GM18519 (cell line): Measurements from ENCODE around the gene SLC36A1.
"Not testable (repeated sequence)": the region's sequence is repeated elsewhere in the genome, so short reads cannot be mapped to it uniquely, and the experiment has no call there.

Experiments
- ATAC-seq: cut with Tn5 transposase; IDR thresholded peaks from one replicate; pipeline ENCODE4 v1.9.1; 2021; ENCODE audit warnings: mild to moderate bottlenecking, moderate library complexity; ENCODE audit not compliant: unreplicated experiment, low FRiP score

Gene SLC36A1

DNA sequence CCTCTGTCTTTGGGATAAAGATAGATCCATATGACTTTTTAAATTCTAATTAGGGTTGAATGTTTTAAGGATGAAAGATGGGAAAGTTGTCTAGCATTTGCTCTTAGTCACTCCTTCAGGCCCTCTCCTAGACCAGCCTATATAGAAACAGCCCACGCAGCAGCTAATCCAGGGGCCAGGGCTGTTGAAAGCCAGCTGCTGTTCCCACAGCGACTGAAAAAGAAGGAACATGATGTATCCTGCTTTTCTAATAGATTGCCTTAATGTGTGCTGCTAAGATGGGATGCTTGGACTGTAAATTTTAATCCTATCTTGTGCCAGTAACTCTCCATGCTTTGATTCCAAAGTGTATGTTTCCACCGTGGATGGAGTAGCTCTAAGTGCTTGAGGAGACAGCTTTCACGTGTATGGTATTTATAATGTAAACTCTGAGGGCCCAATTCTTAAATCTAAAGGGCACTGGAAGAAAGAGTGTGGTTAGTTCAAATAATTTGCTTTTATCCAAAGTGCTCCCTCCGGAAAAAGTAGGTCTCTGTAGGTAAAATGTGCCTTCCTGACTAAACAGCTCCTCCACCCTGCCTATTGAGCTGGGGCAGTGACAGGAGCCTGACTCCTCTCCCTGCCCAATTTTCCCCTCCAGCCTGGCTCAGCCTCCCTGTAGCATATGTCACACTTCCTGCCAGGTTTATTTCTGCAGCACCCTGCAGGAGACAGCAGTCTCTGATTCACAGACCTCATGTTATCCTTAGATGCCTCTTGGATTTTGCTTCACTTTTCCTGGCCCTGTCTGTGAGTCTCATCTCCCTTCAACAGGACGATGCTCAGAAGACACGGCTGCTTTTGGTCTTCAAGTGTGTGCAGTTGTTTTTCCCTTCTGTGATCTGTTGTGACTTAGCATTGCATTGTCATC lies 33.2 kb downstream of the SLC36A1 start:
- no peak for ATAC-seq

DNA sequence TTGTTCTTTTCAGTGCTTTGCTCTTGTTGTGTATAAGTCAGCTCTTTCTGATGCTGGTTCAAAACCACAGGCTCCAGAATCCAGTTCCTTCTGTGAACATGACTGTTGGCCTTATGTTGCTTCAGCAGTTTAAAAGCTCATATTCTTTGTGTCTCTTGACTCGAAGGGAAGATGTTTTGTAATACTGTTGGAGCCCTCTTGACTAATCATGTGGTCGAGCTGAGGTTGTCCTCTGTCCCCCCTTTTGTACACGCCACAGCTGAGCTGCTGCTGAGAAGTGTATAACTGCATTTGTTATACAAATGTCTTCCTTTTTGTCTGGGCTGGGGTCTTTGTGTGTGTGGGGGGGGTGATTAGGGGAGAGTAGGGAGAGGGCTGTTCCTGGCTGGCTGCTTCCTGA lies 35.8 kb downstream of the SLC36A1 start:
- no peak for ATAC-seq

- no peak for ATAC-seq
Observed at GRCh38 chr5:151483647-151484046, 36.2 kb downstream of the SLC36A1 start.

GRCh38 chr5:151487544-151487943 lies 40.1 kb downstream of the SLC36A1 start:
- no peak for ATAC-seq

- no peak for ATAC-seq
Observed at GRCh38 chr5:151490627-151491026, 43.2 kb downstream of the SLC36A1 start.

GRCh38 chr5:151491062-151491461 lies 43.7 kb downstream of the SLC36A1 start:
- no peak for ATAC-seq

- no peak for ATAC-seq
Observed at GRCh38 chr5:151492729-151493128, 45.3 kb downstream of the SLC36A1 start.

GRCh38 chr5:151493665-151494064 lies 46.3 kb downstream of the SLC36A1 start:
- ATAC-seq = no peak

DNA sequence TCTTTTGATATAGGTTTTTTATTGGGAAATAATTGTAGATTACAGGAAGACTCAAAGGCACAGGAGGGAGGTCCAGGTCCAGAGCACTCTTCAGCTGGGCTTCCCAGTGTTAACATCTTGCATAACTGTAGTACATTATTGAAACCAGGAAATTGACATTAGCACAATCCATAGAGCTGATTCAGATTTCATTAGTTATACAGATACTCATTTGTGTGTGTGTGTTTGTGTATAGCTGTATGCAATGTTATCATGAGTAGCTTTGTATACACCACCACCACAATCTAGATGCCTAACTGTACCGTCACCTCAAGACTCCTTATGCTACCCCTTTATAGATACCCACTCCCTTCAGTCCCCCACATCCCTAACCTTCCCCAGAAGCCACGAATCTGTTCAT lies 47.9 kb downstream of the SLC36A1 start:
- ATAC-seq = no peak

- no peak for ATAC-seq
Observed at GRCh38 chr5:151496041-151496484, 48.7 kb downstream of the SLC36A1 start.

DNA sequence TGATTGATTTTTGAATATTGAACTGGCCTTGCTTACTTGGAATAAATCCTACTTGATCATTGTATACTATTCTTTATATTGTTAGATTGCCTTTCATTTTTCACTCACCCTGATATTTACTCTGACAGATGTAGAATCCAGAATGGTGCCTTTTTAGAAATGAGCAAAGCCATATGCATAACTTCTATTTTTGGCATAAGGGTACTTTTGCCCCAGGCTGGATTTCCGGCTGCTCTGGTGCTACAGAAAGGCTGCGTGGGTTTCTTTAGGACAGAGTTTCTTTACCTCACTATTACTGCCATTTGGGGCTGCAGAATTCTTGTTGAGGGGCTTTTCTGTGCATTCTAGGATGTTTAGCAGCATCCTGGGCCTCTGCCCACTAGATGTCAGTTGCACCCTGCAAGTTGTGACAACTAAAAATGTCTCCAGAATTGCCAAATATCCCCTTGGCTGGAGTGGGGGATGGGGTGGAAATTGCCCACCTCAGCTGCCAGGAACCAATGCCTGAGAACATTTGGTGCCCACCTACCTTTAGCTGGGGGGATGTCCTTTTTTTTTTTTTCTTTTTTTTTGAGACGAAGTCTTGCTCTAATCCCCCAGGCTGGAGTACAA lies 50.1 kb downstream of the SLC36A1 start:
- ATAC-seq = no peak

GRCh38 chr5:151498395-151499155 lies 51.2 kb downstream of the SLC36A1 start:
- no peak for ATAC-seq

GRCh38 chr5:151499501-151500035 lies 52.2 kb downstream of the SLC36A1 start:
- no peak for ATAC-seq

DNA sequence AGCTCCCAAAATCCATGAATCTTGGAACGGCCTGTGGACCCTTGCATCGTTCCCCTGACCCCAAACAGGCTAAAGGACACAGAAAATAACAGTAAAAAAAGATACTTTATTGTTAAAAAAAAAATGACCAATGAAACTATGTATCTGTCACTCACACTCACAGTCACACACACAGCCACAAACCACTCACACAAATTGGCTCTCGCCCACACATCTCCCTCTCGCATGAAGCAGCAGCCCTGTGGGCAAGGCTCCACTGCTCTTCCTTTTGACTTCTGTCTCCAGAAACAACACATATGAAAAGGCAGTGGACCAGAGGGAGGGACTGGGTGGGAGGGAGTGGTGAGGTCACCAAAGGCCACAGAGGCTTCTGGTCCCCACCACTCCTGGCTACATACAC lies 56.6 kb downstream of the SLC36A1 start:
- ATAC-seq = no peak

- ATAC-seq = not testable (repeated sequence)
Observed at GRCh38 chr5:151508308-151508707, 60.9 kb downstream of the SLC36A1 start.

DNA sequence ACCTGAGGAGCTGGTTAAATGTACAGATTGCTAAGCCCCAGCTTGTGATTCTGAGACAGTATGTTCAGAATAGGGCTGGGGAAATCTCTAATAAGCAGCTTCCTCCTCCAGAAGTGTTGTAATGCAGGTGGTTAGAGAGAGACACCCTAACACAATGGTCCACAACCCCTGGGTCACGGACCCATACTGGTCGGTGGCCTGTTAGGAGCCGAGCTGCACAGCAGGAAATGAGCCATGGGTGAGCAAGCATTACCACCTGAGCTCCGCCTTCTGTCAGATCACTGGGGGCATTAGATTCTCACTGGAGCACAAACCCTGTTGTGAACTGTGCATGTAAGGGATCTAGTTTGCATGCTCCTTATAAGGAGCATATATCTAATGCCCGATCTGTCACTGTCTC lies 61.8 kb downstream of the SLC36A1 start:
- no peak for ATAC-seq

- no peak for ATAC-seq
Observed at GRCh38 chr5:151509836-151510235, 62.4 kb downstream of the SLC36A1 start.

DNA sequence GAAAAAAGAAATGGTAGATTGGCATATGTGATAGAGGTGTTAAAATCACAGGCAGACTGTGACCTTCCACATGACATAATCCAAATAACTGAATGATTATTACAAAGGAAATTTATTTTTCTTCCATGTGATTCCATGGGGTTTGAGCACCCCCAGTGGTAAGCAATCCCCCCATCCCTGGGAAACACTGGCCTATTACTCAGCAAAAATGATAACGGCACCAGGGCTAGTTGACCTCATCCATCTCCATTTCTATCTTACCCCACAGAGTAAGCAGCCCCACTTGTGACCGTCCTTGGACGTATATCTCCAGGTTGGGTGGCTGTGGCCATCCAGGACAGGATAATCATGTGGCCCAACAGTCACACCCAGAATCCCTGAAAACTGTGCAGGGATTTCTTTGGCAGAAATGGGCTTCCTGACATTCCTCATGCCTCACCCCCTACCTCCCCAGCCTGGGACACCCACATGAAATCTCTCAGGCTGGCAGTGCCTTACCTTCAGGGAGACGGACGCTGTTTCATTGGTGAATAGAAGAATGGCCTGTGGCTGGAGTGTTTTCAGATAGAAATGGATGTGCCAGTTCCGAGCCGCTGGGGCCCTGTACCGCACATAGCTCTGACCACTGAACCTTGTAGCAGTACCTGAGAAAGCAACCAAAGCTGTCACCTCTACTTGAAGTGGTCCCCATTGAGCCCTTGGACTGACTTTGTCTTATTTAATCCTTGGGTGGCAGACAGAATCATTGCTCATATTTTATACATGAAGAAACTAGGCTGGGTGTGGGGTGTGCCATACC lies 69.9 kb downstream of the SLC36A1 start:
- ATAC-seq = no peak

DNA sequence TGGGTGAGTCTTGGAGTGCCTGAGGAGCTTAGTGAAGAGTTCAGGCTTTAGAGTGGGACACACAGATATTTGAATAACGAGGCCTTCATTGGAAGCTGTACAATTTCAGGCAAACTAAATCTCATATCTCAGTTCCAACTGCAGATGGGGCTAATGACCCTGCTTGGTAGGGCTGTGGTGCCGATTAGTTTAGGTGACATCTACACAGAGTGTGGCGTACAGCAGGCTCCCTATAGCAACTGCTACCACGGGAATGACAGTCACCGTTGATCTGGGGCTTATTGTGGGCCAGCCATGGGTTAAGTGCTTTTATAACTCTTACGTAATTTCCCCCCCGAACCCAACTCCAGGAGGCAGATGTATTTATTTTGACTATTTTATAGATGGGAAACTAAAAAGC lies 72.9 kb downstream of the SLC36A1 start:
- no peak for ATAC-seq

- no peak for ATAC-seq
Observed at GRCh38 chr5:151522226-151522625, 74.8 kb downstream of the SLC36A1 start.
